GM18858 (cell line): Measurements from ENCODE around the gene HS6ST1.
"Not testable (repeated sequence)": the region's sequence is repeated elsewhere in the genome, so short reads cannot be mapped to it uniquely, and the experiment has no call there.

ENCODE experiments used
- ATAC-seq: cut with Tn5 transposase; IDR thresholded peaks from one replicate; pipeline ENCODE4 v1.9.1; 2021; ENCODE audit not compliant: unreplicated experiment

Gene HS6ST1

GRCh38 chr2:128322715-128323554 lies 4.3 kb upstream of the HS6ST1 start:
- no peak for ATAC-seq

GRCh38 chr2:128321784-128322714 lies 3.4 kb upstream of the HS6ST1 start:
- peak; percentile 45 for ATAC-seq

GRCh38 chr2:128320906-128321771 lies 2.5 kb upstream of the HS6ST1 start:
- ATAC-seq: no peak

- ATAC-seq: no peak
Observed at GRCh38 chr2:128320192-128320905, 1.7 kb upstream of the HS6ST1 start.

- no peak for ATAC-seq
Observed at GRCh38 chr2:128319631-128320191, 1.0 kb upstream of the HS6ST1 start.

- ATAC-seq: peak; percentile 12
Observed at GRCh38 chr2:128318245-128318644, 423 bp downstream of the HS6ST1 start.

- ATAC-seq: not testable (repeated sequence)
Observed at GRCh38 chr2:128317899-128318225, 806 bp downstream of the HS6ST1 start.

- ATAC-seq: peak; percentile 35
Observed at GRCh38 chr2:128317181-128317898, 1.3 kb downstream of the HS6ST1 start.

GRCh38 chr2:128316777-128317180 lies 1.9 kb downstream of the HS6ST1 start:
- no peak for ATAC-seq

GRCh38 chr2:128315829-128316776 lies 2.6 kb downstream of the HS6ST1 start:
- ATAC-seq: no peak

- ATAC-seq: no peak
Observed at GRCh38 chr2:128315122-128315828, 3.4 kb downstream of the HS6ST1 start.

- ATAC-seq: no peak
Observed at GRCh38 chr2:128314348-128315121, 4.1 kb downstream of the HS6ST1 start.

GRCh38 chr2:128313931-128314347 lies 4.7 kb downstream of the HS6ST1 start:
- no peak for ATAC-seq

GRCh38 chr2:128313091-128313836 lies 5.4 kb downstream of the HS6ST1 start:
- ATAC-seq: no peak

- no peak for ATAC-seq
Observed at GRCh38 chr2:128312411-128312810, 6.3 kb downstream of the HS6ST1 start.

GRCh38 chr2:128311755-128312341 lies 6.8 kb downstream of the HS6ST1 start:
- no peak for ATAC-seq
